Measurements from ENCODE around the gene RAB10. TPM values are rescaled to one million over a fixed set of nuclear protein-coding genes. Genes with fewer than 3 reads are reported as not detected.
"Not testable (repeated sequence)": the region's sequence is repeated elsewhere in the genome, so short reads cannot be mapped to it uniquely, and the experiment has no call there.

Gene RAB10
- total and polyA plus RNA-seq, 2 of the 4 experiments (the other 2 are of a cell fraction), result 30.1 to 77.1 TPM

DNA sequence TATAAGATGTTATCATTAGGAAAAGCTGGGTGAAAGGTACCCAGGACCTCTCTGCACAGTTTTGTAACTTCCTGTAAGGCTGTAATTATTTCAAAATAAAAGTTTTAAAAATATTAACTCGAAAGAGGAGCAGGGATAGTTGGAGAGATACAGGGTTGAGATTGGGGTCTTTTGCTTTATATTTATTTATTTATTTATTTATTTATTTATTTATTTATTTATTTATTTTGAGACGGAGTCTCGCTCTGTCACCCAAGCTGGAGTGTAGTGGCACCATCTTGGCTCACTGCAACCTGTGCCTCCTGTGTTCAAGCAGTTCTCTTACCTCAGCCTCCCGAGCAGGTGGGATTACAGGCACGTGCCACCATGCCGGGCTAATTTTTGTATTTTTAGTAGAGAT, 74.8 kb downstream of the RAB10 start:
- H3K23ac ChIP-seq (ENCODE audit: low read depth, low read length); in situ Hi-C loops (cut with MboI; ENCODE audit: low sequenced_read_pairs); H4K5ac ChIP-seq (ENCODE audit: low read depth, low read length); H4K91ac ChIP-seq (ENCODE audit: insufficient read depth, low read depth, low read length); H3K27me3 ChIP-seq (ENCODE audit: control insufficient read depth, insufficient read depth, low read length); H2BK15ac ChIP-seq (ENCODE audit: low read depth, low read length); H4K8ac ChIP-seq (ENCODE audit: low read depth in 2 of 2, low read length in 2 of 2); H3K9me3 ChIP-seq (ENCODE audit: control insufficient read depth, insufficient read depth, low read length); DNase-seq; H2BK20ac ChIP-seq (ENCODE audit: low read depth, low read length); H3K4ac ChIP-seq (ENCODE audit: low read depth, low read length); H3K18ac ChIP-seq (ENCODE audit: low read depth, low read length); H2AK9ac ChIP-seq (replicated peaks; ENCODE audit: low read depth, low read length, poor library complexity); ATAC-seq (ENCODE audit: low read depth); H3K56ac ChIP-seq (ENCODE audit: extremely low read depth, insufficient read depth, low read length); H2BK5ac ChIP-seq (ENCODE audit: low read depth, low read length, poor library complexity, severe bottlenecking); H3K9me1 ChIP-seq (ENCODE audit: insufficient read depth, low read length); H3K4me3 ChIP-seq (ENCODE audit: insufficient read depth, low read depth, low read length); H2AK5ac ChIP-seq (ENCODE audit: low read depth, low read length); POLR2A ChIA-PET (ENCODE audit: unreplicated experiment); H3K27ac ChIP-seq (ENCODE audit: insufficient read depth, low read length); H2BK120ac ChIP-seq (ENCODE audit: low read depth, low read length); H3K9ac ChIP-seq (ENCODE audit: low read depth, low read length); H2AFZ ChIP-seq (replicated peaks; ENCODE audit: low read length, poor library complexity); intact Hi-C loops (cut with micrococcal nuclease); BruUV-seq (replicated peaks); H3K4me2 ChIP-seq (ENCODE audit: low read depth, low read length); H3K4me1 ChIP-seq (ENCODE audit: control insufficient read depth, insufficient read depth, low read length); H3K14ac ChIP-seq (replicated peaks; ENCODE audit: low read depth, low read length); dilution Hi-C loops (cut with HindIII; ENCODE audit: low sequenced_read_pairs, unreplicated experiment): not testable (repeated sequence)
- peaks cover 38% of the 10 kb centered on the region for H4K20me1 ChIP-seq (ENCODE audit: insufficient read depth, low read length)
- peaks cover 13% of the 10 kb centered on the region for H3K36me3 ChIP-seq (ENCODE audit: control insufficient read depth, insufficient read depth, low read length)
- CTCF ChIA-PET, result interaction anchor here (0.6 to 0.7 kb wide), 2 partner anchors 15 to 131 kb away, joined by 3 to 9 read pairs; no protein-coding TSS in a partner anchor
- no CpG with 5 or more reads among the region's 6 CpGs for WGBS, 2 experiments (ENCODE audit: extremely low coverage in 2 of 2, insufficient read length in 1 of 2)
- H3K79me1 ChIP-seq (ENCODE audit: low read depth in 1 of 2, low read length in 2 of 2), result peaks cover 28 to 50% of the 10 kb centered on the region in 2 experiments
